ENCODE measurements around the gene ZNF516. TPM values are rescaled to one million over a fixed set of nuclear protein-coding genes. Genes with fewer than 3 reads are reported as not detected.

ZNF516 gene
- total RNA-seq, 1 donor from 2014 or later = 14.0 TPM

DNA sequence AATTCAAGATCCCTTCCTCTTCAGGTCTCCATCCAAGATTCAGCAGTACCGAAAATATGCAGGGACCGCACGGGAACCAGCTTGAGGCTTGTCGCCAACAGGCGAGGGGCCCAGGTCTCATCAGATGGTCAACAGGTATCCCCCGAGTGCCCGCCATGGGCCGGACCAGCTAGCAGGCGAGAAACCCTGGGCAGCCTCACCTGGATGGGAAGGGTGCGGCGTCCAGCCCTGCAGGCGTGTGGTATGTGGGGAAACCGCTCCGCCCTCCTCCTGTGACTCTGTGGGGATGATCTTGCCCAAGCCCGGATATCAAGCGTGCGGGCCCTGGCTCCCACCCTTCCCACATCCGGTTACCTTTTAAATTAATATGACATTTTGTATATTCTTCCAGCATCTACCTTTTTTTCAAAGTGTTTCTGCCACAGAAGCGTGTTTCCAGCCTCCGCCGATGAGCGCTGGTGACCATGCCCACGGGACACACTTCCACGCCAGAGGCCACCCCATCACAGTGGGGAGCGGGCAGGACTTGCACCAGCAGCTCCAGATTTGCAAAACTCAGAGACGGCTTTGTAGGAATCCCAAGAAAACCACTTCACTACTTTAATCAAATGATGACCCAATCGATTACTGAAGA is 33.2 kb downstream of the ZNF516 start:
- intact Hi-C loops (cut with micrococcal nuclease) = no loop called here
- DNase-seq = no peak

DNA sequence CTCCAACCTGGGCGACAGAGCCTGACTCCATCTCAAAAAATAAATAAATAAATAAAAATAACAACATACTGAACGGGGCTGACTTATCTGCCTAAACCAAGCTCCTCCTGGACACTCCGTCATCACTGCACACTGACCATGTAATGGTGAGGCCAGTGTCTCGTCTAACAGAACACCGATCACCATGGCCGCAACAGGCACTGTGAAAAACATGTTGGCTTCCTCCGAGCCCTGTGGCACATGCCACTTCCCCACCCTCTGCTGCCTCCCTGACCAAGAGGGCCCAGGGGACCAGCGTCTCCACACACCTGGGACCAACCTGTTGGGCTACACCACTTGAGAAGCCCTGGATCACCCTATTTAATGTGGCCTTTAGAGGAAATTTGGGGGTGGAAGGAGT is 33.9 kb downstream of the ZNF516 start:
- no peak for ATAC-seq
- no peak for DNase-seq
- intact Hi-C loops (cut with micrococcal nuclease) = no loop called here

More for the DNA sequence above, 33.2 kb downstream of the ZNF516 start:
- no peak for ATAC-seq

- intact Hi-C loops (cut with micrococcal nuclease) = no loop called here
- no peak for ATAC-seq
- no peak for DNase-seq
Measured at GRCh38 chr18:76460482-76460881, 34.6 kb downstream of the ZNF516 start.

DNA sequence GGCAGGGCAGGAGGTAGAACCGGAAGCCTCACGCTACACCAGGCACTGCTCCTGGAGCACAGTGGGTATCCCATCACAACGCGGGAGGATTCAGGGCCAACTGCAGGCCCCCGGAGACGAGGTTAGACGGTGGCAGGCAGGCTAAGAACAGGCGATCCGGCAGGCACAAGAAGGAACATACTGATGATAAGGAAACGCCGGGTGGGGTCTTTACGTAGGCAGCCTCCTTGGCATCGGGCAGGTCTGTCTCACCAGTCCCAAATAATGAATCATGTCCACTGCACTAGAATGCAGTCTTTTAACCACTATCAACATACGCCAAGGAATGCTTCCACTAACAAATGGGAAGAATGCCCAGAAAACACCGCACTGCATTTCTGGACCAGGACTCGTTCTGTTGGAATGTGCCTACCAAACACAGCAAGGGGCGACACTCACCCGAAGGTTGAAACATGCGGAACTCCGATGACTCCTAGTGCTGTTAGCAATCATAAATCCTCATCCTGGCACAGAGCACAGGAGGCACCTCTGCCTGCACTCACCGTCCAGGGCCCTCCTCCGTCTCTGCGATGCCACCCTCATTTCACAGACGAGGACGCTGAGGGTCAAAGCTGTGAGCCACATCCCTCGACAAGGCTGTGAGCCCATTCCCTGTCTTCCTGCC is 35.2 kb downstream of the ZNF516 start:
- peak; percentile 36 for DNase-seq
- intact Hi-C loops (cut with micrococcal nuclease) = no loop called here

DNA sequence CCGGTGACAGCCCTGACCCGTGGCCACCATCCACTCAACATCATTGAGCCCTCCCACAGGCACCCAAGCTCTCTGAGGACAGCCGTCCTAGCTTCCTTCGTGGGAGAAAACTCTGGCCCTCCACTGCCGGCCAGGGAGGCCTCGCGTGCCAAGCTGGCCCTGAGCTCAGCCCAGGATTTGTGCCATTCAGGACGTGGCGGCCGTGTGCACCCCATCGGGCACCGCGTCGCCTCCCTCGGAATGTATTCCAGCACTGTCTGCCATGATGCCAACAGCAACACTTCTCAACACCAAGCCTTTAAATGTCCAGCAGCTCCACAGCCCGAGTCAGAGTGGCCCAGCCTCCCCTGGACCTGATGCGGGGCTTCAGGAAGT is 35.7 kb downstream of the ZNF516 start:
- ATAC-seq = peak; percentile 35
- DNase-seq = peak; percentile 34
- intact Hi-C loops (cut with micrococcal nuclease) = no loop called here

More for the DNA sequence above, 35.2 kb downstream of the ZNF516 start:
- peak; percentile 72 for ATAC-seq

DNA sequence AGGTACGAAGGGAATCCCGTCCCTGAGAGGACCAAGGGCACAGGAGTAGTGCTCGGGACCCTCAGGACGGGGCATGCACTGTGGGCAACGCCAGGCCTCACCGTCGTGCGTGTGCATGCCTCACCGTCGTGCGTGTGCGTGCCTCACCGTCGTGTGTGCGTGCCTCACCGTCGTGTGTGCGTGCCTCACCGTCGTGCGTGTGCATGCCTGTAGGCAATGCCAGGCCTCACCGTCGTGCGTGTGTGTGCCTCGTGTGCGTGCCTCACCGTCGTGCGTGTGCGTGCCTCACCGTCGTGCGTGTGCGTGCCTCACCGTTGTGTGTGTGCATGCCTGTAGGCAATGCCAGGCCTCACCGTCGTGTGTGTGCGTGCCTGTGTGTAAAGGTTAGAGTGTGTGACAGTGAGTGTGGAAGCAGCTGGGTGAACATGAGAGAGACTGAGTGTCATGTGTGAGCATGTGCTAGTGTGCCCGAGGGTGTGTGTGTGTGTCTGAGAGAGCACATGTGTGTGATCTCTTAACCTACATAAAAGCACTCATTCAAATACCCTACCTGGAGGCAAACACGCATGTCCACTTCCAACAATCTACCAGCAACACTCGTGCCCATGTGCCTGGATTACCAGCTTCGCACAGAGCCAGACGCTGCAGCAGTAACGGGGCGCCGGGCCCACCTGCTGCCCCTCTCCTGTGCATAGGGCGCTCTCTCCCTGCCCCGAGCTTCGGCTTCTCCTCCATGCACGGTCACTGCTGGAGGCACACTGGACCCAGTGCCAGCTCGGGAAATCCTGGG is 36.3 kb downstream of the ZNF516 start:
- intact Hi-C loops (cut with micrococcal nuclease) = no loop called here
- ATAC-seq (peak; percentile 6), DNase-seq (peak; percentile 23)

GRCh38 chr18:76457957-76458356 is 37.1 kb downstream of the ZNF516 start:
- DNase-seq = no peak
- ATAC-seq = no peak
- intact Hi-C loops (cut with micrococcal nuclease) = no loop called here

DNA sequence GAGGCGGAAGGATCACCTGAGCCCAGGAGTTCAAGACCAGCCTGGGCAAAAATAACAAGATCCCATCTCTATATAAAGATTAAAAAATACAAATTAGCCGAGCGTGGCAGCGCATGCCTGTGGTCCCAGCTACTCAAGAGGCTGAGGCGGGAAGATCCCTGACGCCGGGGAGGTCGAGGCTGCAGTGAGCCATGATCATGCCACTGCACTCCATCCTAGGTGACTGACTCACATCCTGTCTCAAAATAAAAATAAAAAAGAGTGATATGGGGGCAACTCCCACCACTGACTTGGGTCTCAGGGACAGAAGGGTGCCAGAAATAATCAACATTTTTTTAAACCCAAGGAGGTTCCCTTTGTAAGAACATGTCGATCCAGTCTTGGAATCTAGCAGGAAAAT is 37.6 kb downstream of the ZNF516 start:
- no peak for DNase-seq
- intact Hi-C loops (cut with micrococcal nuclease) = no loop called here

GRCh38 chr18:76456823-76457222 is 38.2 kb downstream of the ZNF516 start:
- ATAC-seq = no peak
- no peak for DNase-seq
- intact Hi-C loops (cut with micrococcal nuclease) = no loop called here

More for the DNA sequence above, 37.6 kb downstream of the ZNF516 start:
- no peak for ATAC-seq

GRCh38 chr18:76456018-76456750 is 38.9 kb downstream of the ZNF516 start:
- ATAC-seq (no peak), DNase-seq (no peak)
- intact Hi-C loops (cut with micrococcal nuclease) = no loop called here

DNA sequence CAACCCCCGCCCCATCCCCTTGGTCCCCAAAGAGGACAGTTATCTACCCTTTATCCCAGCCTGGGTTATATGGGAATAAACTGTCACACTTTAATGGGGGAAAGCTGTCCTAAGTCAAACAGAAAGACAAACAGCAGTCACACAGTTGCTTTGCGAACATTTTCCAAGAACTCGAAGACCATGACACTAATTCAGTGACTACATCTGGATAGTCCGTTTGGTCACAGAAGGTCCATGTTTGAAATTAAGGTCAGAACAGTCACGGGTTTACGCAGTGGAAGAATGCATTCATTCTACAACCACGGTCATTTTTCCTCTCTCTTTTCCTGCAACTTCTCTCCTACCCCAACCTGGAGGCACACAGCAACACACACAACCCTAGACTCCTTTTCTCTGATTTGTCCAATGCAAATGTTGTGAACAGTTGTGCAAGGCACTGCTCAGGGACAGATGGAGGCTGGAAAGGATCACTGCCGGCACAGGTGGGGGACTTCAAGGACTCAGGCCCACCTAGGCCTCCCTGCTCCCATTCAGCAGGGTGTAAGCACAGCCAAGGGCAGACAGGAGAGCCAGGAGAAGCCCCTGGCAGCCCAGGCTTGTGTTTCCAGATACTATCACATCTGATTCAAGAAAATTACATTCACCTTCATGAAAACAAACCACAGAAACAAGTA is 39.9 kb downstream of the ZNF516 start:
- intact Hi-C loops (cut with micrococcal nuclease) = no loop called here
- DNase-seq (no peak), ATAC-seq (no peak)

- ATAC-seq (no peak), DNase-seq (no peak)
- intact Hi-C loops (cut with micrococcal nuclease) = loop anchor here (5.0 kb wide), 1 partner anchor 38 kb away; no protein-coding TSS in a partner anchor
Measured at GRCh38 chr18:76454418-76454817, 40.6 kb downstream of the ZNF516 start.

DNA sequence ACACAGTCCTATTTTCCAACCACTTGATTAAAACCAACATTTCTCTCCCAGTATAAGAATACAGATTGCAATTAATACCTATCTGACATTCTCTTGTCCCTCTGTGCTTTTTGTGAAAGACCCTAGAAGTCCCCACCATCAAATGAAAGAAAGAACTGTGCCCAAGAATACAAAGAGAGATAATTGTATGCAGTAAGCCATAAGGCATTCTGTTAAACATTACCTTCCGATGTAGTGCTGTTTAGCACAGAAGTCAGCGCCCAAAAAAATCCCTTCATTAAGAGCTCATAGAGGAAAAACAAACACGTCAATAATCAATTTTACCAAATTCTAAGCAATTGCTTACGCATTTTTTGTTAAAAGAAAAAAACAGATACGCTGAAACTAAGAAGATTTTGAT is 41.1 kb downstream of the ZNF516 start:
- intact Hi-C loops (cut with micrococcal nuclease) = loop anchor here (5.0 kb wide), 1 partner anchor 38 kb away; no protein-coding TSS in a partner anchor
- ATAC-seq (no peak), DNase-seq (no peak)

DNA sequence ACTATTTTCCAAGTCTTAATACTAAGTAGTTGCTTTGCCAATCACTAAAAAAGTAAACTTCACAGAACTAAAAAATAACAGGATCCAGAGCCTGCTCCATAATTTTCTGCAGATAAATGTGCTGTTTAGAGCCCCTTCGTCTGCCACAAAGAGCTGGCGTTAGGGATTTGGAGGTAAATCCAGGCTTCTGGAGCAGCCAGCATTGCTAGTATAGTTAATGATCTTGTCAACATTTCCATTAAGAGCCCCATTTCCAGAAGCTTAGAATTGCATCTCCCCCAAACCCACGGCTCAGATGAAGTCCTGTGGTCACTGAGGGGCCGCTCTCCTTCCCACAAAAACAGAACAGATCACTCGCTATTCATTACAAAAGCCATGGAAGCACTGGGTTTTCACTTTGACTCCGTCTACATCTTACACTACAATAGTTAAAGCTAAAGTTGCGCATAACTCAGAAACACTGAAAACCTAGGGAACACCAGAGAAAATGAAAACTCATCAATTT is 41.9 kb downstream of the ZNF516 start:
- no peak for DNase-seq
- intact Hi-C loops (cut with micrococcal nuclease) = loop anchor here (5.0 kb wide), 1 partner anchor 39 kb away; no protein-coding TSS in a partner anchor
- no peak for ATAC-seq

GRCh38 chr18:76452357-76452756 is 42.7 kb downstream of the ZNF516 start:
- ATAC-seq (no peak), DNase-seq (no peak)
- intact Hi-C loops (cut with micrococcal nuclease) = loop anchor here (5.0 kb wide), 1 partner anchor 40 kb away; no protein-coding TSS in a partner anchor

GRCh38 chr18:76451396-76452331 is 43.4 kb downstream of the ZNF516 start:
- ATAC-seq = peak; percentile 60
- no peak for DNase-seq
- intact Hi-C loops (cut with micrococcal nuclease) = loop anchor here (5.0 kb wide), 1 partner anchor 41 kb away; no protein-coding TSS in a partner anchor
